PFSK-1 (cell line): ENCODE data around the gene MRPS10.
A peak's percentile ranks its signal among the peaks of the same experiment; 100 is the strongest.

ENCODE experiments used
- FOXP2 ChIP-seq: optimal IDR thresholded peaks from 2 replicates; pipeline ENCODE3; 2011; ENCODE audit warnings: borderline replicate concordance, control low read depth, inconsistent platforms; ENCODE audit not compliant: insufficient read depth; ENCODE audit errors: extremely low read length, extremely low read depth
- POLR2AphosphoS5 ChIP-seq: IDR thresholded peaks from 2 replicates; pipeline ENCODE4 v1.6.1; 2012; ENCODE audit warnings: low read depth, mild to moderate bottlenecking, control low read depth, low read length, moderate library complexity
- SIN3A ChIP-seq: IDR thresholded peaks from 2 replicates; pipeline ENCODE4 v1.6.1; 2012; ENCODE audit warnings: mild to moderate bottlenecking, low read length, moderate library complexity, borderline replicate concordance; ENCODE audit not compliant: insufficient read depth
- TAF1 ChIP-seq: IDR thresholded peaks from 2 replicates; pipeline ENCODE4 v1.6.1; 2012; ENCODE audit warnings: low read length, control low read depth, borderline replicate concordance; ENCODE audit not compliant: insufficient read depth
- TF ChIP-seq, protein P1 (sequence below), 2 experiments: IDR thresholded peaks; 2 replicates each; pipeline versions ENCODE4 v1.6.1 to v1.8.0; 2011 to 2012; ENCODE audit warnings: low read depth in 2 of 2, low read length in 2 of 2, control low read depth in 1 of 2, inconsistent platforms in 1 of 2, mild to moderate bottlenecking in 1 of 2, moderate library complexity in 1 of 2; ENCODE audit not compliant: insufficient read depth in 1 of 2

The MRPS10 gene

DNA sequence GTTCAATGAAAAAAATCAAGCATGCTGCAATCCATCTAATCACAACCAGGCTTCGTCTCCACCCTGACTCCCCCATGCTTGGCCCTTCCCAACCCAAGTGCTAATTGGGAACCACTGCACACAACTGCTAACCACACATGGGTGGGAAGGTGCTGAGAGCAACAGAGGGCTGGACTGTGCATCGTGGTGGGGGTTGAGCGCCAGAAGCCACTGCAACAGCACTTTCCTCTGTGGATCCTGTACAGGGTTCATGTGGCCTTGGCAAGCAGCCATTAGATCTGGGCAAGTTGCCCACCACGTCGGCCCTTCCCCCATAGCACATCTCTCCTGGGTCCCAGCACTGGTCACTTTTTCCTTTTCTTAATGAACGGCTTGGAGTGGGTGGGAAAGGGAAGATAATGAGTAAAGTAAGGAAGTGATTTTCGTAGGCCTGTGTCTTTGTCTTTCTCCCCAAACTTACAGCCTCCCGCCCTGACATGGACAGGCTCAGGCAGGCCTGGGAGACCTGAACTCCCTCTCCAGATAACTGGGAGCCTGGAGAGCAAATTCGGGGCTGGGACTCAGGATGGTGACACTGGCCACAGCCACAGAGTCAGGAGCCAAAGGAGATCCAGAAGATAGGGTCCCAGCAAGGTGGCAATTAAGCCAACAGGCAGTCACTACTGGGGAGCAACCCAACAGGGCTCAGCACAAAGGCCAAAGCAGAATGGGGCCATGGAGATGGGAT lies 34.4 kb upstream of the MRPS10 start:
- TF ChIP-seq SIN3A (peak; percentile 39; the same call in 1 of the 2 replicates), FOXP2 (peak; percentile 91), POLR2AphosphoS5 (peak; percentile 67), TAF1 (no peak; the same call in 1 of the 2 replicates)
- TF ChIP-seq, protein P1, sequence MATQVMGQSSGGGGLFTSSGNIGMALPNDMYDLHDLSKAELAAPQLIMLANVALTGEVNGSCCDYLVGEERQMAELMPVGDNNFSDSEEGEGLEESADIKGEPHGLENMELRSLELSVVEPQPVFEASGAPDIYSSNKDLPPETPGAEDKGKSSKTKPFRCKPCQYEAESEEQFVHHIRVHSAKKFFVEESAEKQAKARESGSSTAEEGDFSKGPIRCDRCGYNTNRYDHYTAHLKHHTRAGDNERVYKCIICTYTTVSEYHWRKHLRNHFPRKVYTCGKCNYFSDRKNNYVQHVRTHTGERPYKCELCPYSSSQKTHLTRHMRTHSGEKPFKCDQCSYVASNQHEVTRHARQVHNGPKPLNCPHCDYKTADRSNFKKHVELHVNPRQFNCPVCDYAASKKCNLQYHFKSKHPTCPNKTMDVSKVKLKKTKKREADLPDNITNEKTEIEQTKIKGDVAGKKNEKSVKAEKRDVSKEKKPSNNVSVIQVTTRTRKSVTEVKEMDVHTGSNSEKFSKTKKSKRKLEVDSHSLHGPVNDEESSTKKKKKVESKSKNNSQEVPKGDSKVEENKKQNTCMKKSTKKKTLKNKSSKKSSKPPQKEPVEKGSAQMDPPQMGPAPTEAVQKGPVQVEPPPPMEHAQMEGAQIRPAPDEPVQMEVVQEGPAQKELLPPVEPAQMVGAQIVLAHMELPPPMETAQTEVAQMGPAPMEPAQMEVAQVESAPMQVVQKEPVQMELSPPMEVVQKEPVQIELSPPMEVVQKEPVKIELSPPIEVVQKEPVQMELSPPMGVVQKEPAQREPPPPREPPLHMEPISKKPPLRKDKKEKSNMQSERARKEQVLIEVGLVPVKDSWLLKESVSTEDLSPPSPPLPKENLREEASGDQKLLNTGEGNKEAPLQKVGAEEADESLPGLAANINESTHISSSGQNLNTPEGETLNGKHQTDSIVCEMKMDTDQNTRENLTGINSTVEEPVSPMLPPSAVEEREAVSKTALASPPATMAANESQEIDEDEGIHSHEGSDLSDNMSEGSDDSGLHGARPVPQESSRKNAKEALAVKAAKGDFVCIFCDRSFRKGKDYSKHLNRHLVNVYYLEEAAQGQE (IDR thresholded peaks at IDR 0.05; ENCODE audit: insufficient read depth in 1 of 2, low read depth in 2 of 2, low read length in 2 of 2): peak; percentile 58 to 70; a peak in 2 of 4 replicates

DNA sequence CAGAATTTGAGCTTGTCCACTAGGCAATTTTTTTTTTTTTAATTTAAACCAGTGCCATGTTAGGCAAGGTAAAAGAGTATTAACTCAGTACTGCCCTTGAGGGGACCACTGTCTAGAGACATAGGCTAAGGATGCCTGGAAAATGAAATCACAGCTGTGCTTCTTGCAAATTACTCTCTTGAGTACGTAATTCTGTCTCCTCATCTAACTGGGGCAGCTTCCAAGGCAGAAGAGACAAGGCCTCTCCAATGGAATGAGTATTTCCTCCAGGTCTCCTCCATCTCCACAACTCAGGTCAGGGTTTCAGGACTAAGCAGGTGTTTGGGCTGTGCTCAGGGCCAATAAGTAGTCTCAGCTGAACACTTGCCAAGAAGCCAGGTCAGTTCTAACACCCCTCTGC lies 33.8 kb upstream of the MRPS10 start:
- TF ChIP-seq POLR2AphosphoS5 (no peak), TAF1 (no peak), SIN3A (no peak), FOXP2 (no peak)
- TF ChIP-seq, protein P1 (IDR thresholded peaks at IDR 0.05; ENCODE audit: insufficient read depth in 1 of 2, low read depth in 2 of 2, low read length in 2 of 2): no peak

DNA sequence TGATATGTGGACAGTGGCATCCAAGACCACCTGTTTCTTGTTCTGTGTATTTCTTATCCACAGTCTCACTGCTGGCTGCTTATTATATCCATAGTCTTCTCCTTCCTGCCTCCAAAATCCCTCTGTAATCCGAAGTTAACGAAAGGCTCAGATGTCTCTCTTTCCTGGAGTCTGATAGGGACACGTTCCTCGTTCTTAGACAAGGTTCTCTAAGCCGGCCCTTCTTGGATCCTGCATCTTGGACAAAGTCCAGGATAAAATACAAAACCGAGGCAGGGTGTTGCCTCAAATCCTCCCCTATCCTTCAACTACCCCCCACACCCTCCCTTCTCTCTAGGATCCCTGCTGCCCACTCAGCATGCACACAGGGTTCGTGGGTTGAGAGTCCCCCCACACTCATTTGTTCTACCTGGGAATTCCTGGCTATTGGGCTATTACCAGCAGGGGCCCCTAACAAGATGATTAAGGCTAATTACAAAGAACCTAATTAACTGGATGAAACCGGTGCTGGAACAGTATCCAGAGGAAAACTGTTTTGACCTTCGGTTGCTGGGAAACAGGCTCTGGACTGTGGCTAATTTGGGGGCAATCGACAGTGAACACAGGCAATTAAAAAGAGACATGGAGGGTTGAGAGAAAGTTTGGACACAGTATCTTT lies 32.7 kb upstream of the MRPS10 start:
- TF ChIP-seq SIN3A: no peak
- no peak for TF ChIP-seq FOXP2
- TF ChIP-seq POLR2AphosphoS5: no peak
- TF ChIP-seq, protein P1 (IDR thresholded peaks at IDR 0.05; ENCODE audit: insufficient read depth in 1 of 2, low read depth in 2 of 2, low read length in 2 of 2): no peak
- TF ChIP-seq TAF1: no peak

DNA sequence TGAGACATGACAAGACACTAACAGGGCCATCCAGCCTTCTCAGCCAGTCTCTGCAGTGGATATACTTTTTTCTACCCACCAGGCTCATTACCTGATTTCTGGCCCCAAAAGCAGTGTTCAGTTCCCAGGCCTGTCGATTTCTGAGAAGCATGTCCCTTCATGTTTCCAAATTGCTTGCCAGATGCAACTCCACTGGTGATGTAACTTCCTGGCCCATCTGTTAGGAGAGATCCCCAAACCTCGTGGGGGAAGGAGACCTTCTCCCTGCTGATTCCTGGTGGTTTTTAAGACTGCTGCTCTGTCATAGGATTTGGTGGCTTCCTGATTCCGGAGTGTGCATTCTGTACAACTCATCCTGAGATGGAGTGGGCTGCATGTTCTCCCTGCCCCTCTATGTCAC lies 31.6 kb upstream of the MRPS10 start:
- TF ChIP-seq FOXP2 (no peak), POLR2AphosphoS5 (no peak), SIN3A (no peak), TAF1 (no peak)
- TF ChIP-seq, protein P1 (IDR thresholded peaks at IDR 0.05; ENCODE audit: insufficient read depth in 1 of 2, low read depth in 2 of 2, low read length in 2 of 2): no peak
